Caki2 (cell line): ENCODE results near the gene URGCP. TPM values are rescaled to one million over a fixed set of nuclear protein-coding genes. Genes with fewer than 3 reads are reported as not detected.
A peak's percentile ranks its signal among the peaks of the same experiment; 100 is the strongest.

Source experiments
- DNase-seq: peaks from one replicate; pipeline ENCODE4 v3.0.0-alpha.2; 2015; ENCODE audit warnings: low read depth
- in situ Hi-C: cut with HindIII; loops from 2 replicates; pipeline ENCODE4 v1.10.0; 2016; ENCODE audit warnings: low sequenced_read_pairs, low pct_unique_long_range_greater_than_20kb, mixed read lengths
- total RNA-seq: library from RNA; depleted of rRNA; stranded (reverse); fragments of >200 nt; shearing (Covaris generic); gene quantifications from 2 replicates; pipeline ENCODE4 v1.2.3, GENCODE V29; 2014; ENCODE audit warnings: low replicate concordance

Gene URGCP
- total RNA-seq, 1 experiment from 2014 or later: 30.4 TPM

GRCh38 chr7:43878867-43879266, 27.5 kb downstream of the URGCP start:
- in situ Hi-C loops: no loop called here

GRCh38 chr7:43877968-43878864, 28.2 kb downstream of the URGCP start:
- in situ Hi-C loops: no loop called here

More at GRCh38 chr7:43878867-43879266, 27.5 kb downstream of the URGCP start:
- DNase-seq: no peak

GRCh38 chr7:43876976-43877745, 29.2 kb downstream of the URGCP start:
- DNase-seq: no peak
- in situ Hi-C loops: no loop called here

More at GRCh38 chr7:43877968-43878864, 28.2 kb downstream of the URGCP start:
- DNase-seq: no peak

GRCh38 chr7:43876241-43876640, 30.2 kb downstream of the URGCP start:
- no peak for DNase-seq
- in situ Hi-C loops: no loop called here

- DNase-seq: no peak
Observed at GRCh38 chr7:43873300-43873699, 33.1 kb downstream of the URGCP start.

GRCh38 chr7:43872406-43873110, 33.8 kb downstream of the URGCP start:
- DNase-seq: no peak
- in situ Hi-C loops: no loop called here

More at GRCh38 chr7:43873300-43873699, 33.1 kb downstream of the URGCP start:
- in situ Hi-C loops: no loop called here

GRCh38 chr7:43871064-43871463, 35.3 kb downstream of the URGCP start:
- DNase-seq: no peak
- in situ Hi-C loops: no loop called here

- DNase-seq: no peak
- in situ Hi-C loops: no loop called here
Observed at GRCh38 chr7:43870316-43870715, 36.1 kb downstream of the URGCP start.

- peak; percentile 67 for DNase-seq
- in situ Hi-C loops: no loop called here
Observed at GRCh38 chr7:43869867-43870240, 36.5 kb downstream of the URGCP start.

- in situ Hi-C loops: no loop called here
- peak; percentile 77 for DNase-seq
Observed at GRCh38 chr7:43869006-43869866, 37.2 kb downstream of the URGCP start, which contains the start of gene MRPS24. Gene MRPS24, minus strand, starts transcription at chr7:43869517. Its CDS starts 22 bp downstream, at chr7:43869495.

- no peak for DNase-seq
- in situ Hi-C loops: no loop called here
Observed at GRCh38 chr7:43868681-43869005, 37.8 kb downstream of the URGCP start.

GRCh38 chr7:43868181-43868580, 38.2 kb downstream of the URGCP start:
- DNase-seq: no peak
- in situ Hi-C loops: no loop called here

- in situ Hi-C loops: no loop called here
Observed at GRCh38 chr7:43865277-43865676, 41.1 kb downstream of the URGCP start.

GRCh38 chr7:43864126-43864525, 42.3 kb downstream of the URGCP start:
- no peak for DNase-seq
- in situ Hi-C loops: no loop called here

More at GRCh38 chr7:43865277-43865676, 41.1 kb downstream of the URGCP start:
- DNase-seq: no peak

GRCh38 chr7:43856996-43857395, 49.4 kb downstream of the URGCP start:
- no peak for DNase-seq
- in situ Hi-C loops: no loop called here

- in situ Hi-C loops: no loop called here
- DNase-seq: no peak
Observed at GRCh38 chr7:43856316-43856715, 50.1 kb downstream of the URGCP start.

- no peak for DNase-seq
- in situ Hi-C loops: no loop called here
Observed at GRCh38 chr7:43855176-43855575, 51.2 kb downstream of the URGCP start.

GRCh38 chr7:43851805-43852204, 54.6 kb downstream of the URGCP start:
- in situ Hi-C loops: no loop called here
- no peak for DNase-seq
